ENCODE measurements around the gene DNAAF3.
"Not testable (repeated sequence)": the region's sequence is repeated elsewhere in the genome, so short reads cannot be mapped to it uniquely, and the experiment has no call there.

The DNAAF3 gene

DNA sequence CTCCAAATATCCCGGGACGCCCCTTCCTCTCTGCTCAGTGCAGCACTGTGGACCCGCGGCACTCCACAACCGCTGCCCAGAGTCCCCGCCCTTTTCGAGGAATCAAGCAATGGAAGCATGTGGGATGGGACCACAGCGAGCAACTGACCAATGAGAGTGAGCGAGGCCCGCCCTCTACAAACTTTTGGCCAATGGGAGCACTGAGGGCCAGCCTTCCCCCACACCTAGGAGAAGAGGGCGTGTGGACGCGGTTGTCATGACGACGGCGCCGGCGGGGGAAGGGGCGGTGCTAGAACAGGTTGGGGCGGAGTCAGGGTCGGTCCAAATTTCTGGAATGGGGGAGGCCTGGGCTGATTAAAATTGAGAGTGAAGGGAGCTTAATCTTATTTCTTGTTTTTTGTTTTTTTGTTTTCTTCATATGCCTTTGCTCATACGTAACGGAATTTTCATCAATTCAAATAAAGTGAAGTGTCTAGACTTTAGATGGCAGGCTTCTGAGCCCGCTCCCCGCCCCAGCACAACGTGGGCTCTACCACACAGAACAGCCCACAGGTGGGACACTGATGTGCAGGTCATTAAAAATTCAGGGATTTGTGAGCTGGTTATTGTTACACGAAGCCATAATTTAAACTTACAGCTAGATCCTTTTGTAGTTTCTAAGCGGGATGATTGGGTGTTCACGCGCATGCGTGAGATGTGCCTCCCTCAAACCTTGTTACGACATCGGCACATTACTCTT lies at the start of gene DNAAF3:
Gene DNAAF3, minus strand, starts transcription at position 84 of the 739 bp plus-strand sequence. CDS start 200 bp downstream, outside the sequence.
- no peak for TF ChIP-seq Cebpa-rat (IDR thresholded peaks at IDR 0.05)
- Histone ChIP-seq H3K4me1 (peaks cover 18% of the 10 kb centered on the region), H3K9me3 (no peaks in the 10 kb centered on the region), H3K36me3 (no peaks in the 10 kb centered on the region), H4K20me1 (no peaks in the 10 kb centered on the region), H3K27me3 (peaks cover 21% of the 10 kb centered on the region), H3K4me3 (peak within 1 kb of the TSS; percentile 63), H3K9ac (peak within 1 kb of the TSS; percentile 74), H3K27ac (peak within 1 kb of the TSS; percentile 72), H3K4me2 (peak within 1 kb of the TSS; percentile 86)

- H3K27me3 ChIP-seq = 0 out of 2 replicates have a peak, but pooled peaks cover 4% of the 10 kb centered on the region
- no peak overlapping the region for H3K9ac ChIP-seq
- H3K4me1 ChIP-seq = peaks cover 16% of the 10 kb centered on the region
- H3K27ac ChIP-seq = no peak overlapping the region
- H4K20me1 ChIP-seq = peaks cover 16% of the 10 kb centered on the region
- no peaks in the 10 kb centered on the region for H3K36me3 ChIP-seq
- no peak for TF ChIP-seq Cebpa-rat (IDR thresholded peaks at IDR 0.05)
- H3K4me2 ChIP-seq = no peak overlapping the region
- H3K4me3 ChIP-seq = no peak overlapping the region
- peaks cover 18% of the 10 kb centered on the region for H3K9me3 ChIP-seq
These were observed 47.1 kb upstream of the DNAAF3 start for GRCh38 chr19:55213547-55213946.

DNA sequence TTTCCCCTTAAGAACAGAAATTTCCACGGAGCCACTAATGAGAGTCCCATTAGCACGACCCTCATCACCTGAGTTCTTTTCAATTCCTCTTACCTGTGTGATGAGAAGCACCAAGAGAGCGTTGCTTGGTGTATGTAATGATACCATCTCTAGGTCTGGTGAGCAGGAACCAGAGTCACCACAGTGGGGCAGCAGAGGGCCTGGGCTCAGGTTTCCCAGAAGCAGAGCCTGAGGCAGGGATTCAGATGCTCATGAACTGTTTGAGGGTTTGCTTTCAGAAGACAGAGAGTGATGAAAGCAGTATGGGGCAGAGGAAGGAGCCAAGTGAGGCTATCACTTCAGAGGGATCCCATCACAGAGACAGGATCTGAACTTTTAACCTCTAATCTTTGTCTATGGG lies 46.0 kb upstream of the DNAAF3 start:
- Histone ChIP-seq H3K9ac (no peak overlapping the region), H3K9me3 (peaks cover 18% of the 10 kb centered on the region), H3K36me3 (no peaks in the 10 kb centered on the region), H3K27me3 (0 out of 2 replicates have a peak, but pooled peaks cover 4% of the 10 kb centered on the region), H3K4me3 (no peak overlapping the region), H4K20me1 (peaks cover 11% of the 10 kb centered on the region), H3K27ac (no peak overlapping the region), H3K4me2 (no peak overlapping the region), H3K4me1 (peaks cover 14% of the 10 kb centered on the region)
- TF ChIP-seq Cebpa-rat (IDR thresholded peaks at IDR 0.05) = no peak

DNA sequence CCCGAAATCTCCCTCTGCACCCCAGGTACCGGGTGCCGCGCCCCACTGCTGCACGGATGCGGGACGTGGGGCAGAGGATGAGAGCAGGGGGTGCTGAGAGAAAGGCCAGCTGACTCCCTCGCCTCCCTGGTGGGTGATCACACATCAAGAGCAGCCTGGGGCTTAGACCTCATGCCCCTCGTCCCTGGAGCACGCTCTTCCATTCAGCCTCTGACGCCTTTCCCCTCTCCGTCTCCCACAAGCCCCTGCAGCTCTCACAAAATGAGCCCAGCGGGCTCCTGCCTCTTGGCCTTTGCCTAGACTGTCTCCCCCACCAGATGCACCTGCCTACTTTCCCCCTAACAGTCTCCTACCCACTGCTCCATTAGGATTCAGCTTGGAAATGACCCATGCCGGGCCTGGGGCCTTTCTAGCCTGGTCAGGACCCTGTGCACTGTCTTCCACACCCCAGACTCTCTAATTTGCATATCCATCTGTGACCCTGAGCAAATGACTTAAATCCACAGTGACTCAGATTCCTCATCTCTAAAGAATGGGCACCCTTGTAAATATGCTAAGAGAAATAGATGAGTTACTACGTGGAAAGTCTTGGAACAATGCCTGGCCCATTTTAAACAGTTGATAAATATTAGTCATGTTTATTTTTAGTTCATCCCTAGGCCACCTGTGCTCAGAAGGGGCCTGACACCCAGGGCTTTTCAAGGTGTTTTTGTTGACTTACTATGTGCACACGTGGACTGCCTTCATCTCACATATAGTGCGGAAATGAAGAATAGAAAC lies 43.5 kb upstream of the DNAAF3 start:
- TF ChIP-seq Cebpa-rat (IDR thresholded peaks at IDR 0.05) = no peak
- Histone ChIP-seq H4K20me1 (no peaks in the 10 kb centered on the region), H3K4me3 (no peak overlapping the region), H3K9ac (no peak overlapping the region), H3K27me3 (no peaks in the 10 kb centered on the region), H3K36me3 (no peaks in the 10 kb centered on the region), H3K4me1 (peaks cover 7% of the 10 kb centered on the region), H3K4me2 (no peak overlapping the region), H3K27ac (no peak overlapping the region), H3K9me3 (peaks cover 18% of the 10 kb centered on the region)

- Histone ChIP-seq H3K4me3 (no peak within 1 kb of the TSS), H4K20me1 (no peaks in the 10 kb centered on the region), H3K4me2 (no peak within 1 kb of the TSS), H3K36me3 (no peaks in the 10 kb centered on the region), H3K9ac (no peak within 1 kb of the TSS), H3K9me3 (peaks cover 18% of the 10 kb centered on the region), H3K4me1 (peaks cover 7% of the 10 kb centered on the region), H3K27me3 (no peaks in the 10 kb centered on the region), H3K27ac (no peak within 1 kb of the TSS)
- TF ChIP-seq Cebpa-rat (IDR thresholded peaks at IDR 0.05) = no peak
These were observed 42.7 kb upstream of the DNAAF3 start, which contains the start of gene PTPRH for GRCh38 chr19:55208880-55209692. PTPRH (minus strand) TSS chr19:55209501; CDS start chr19:55209433, 68 bp downstream.

DNA sequence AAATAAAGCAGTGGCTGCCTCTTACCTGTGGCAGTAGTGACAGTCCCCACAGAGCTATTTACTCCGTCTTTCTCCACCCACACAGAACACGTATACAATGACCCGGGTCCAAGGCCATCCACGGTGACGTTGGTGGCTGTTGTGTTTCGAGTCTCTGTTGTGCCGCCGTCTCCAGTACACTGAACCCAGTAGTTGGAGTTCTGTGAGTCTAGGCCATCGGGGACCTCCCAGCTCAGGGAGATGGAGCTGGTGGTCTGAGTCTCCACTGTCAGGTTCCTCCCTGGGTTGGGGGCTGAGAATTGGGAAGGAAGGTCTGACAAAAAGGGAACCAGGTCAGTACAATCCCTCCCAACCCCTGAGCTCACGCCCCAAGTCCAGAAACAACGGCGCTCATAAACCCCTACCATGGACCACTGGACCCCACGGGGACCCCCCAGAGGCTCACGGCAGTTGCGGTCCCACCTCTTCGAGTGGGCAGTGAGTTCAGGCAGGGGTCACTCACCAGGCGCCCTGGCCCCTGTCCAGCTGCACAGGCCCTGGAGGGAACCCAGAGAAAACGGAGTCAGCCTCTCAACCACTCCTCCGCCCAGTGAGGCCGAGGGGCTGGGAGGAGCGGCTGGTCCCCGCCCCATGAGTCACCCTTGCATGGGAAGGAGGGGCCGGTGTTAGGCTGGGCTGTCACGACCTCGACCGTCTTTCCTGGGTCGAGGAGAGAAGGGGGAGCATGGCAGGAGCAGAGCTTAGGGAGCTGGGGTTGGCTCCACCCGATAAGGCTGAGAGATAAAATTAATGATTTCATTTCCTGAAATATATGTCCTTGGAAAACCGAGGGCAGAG lies 40.5 kb upstream of the DNAAF3 start:
- no peak for TF ChIP-seq Cebpa-rat (IDR thresholded peaks at IDR 0.05)
- H3K4me2 ChIP-seq = peak overlapping the region; percentile 53
- no peak overlapping the region for H3K4me3 ChIP-seq
- H4K20me1 ChIP-seq = no peaks in the 10 kb centered on the region
- no peak overlapping the region for H3K9ac ChIP-seq
- peaks cover 14% of the 10 kb centered on the region for H3K4me1 ChIP-seq
- no peaks in the 10 kb centered on the region for H3K27me3 ChIP-seq
- H3K27ac ChIP-seq = no peak overlapping the region
- H3K36me3 ChIP-seq = no peaks in the 10 kb centered on the region
- no peaks in the 10 kb centered on the region for H3K9me3 ChIP-seq

GRCh38 chr19:55202199-55202598 lies 35.8 kb upstream of the DNAAF3 start:
- not testable (repeated sequence) for H3K36me3 ChIP-seq, H3K27me3 ChIP-seq, H3K27ac ChIP-seq, H3K9me3 ChIP-seq, H4K20me1 ChIP-seq, H3K4me3 ChIP-seq, H3K4me2 ChIP-seq, H3K9ac ChIP-seq
- H3K4me1 ChIP-seq = peaks cover 13% of the 10 kb centered on the region

- no peak overlapping the region for H3K27ac ChIP-seq
- peaks cover 8% of the 10 kb centered on the region; the same call in 1 of the 2 replicates for H3K4me1 ChIP-seq
- H3K9me3 ChIP-seq = no peaks in the 10 kb centered on the region
- no peaks in the 10 kb centered on the region for H3K27me3 ChIP-seq
- H3K4me2 ChIP-seq = no peak overlapping the region
- no peak overlapping the region for H3K9ac ChIP-seq
- no peak overlapping the region for H3K4me3 ChIP-seq
- H3K36me3 ChIP-seq = no peaks in the 10 kb centered on the region
- TF ChIP-seq Cebpa-rat (IDR thresholded peaks at IDR 0.05) = no peak
- H4K20me1 ChIP-seq = no peaks in the 10 kb centered on the region
These were observed 33.3 kb upstream of the DNAAF3 start for GRCh38 chr19:55199620-55200204.
